Keratinocyte (primary cell): ENCODE results near the gene GCH1. TPM values are rescaled to one million over a fixed set of nuclear protein-coding genes. Genes with fewer than 3 reads are reported as not detected.
"Not testable (repeated sequence)": the region's sequence is repeated elsewhere in the genome, so short reads cannot be mapped to it uniquely, and the experiment has no call there.

Source experiments
- DNase-seq: peaks from one replicate; pipeline ENCODE4 v3.0.0-alpha.2; 2011; ENCODE audit warnings: low read depth, missing footprints, low spot score
- FAIRE-seq: peaks from 2 replicates; lab custom pipeline; 2011; peaks lifted over from hg19 to GRCh38; lab: Jason Lieb, UNC
- H2AFZ ChIP-seq: 2 replicates; pipeline ENCODE4 v1.6.0; 2012; ENCODE audit warnings: low read length, control low read depth, inconsistent platforms; ENCODE audit not compliant: control insufficient read depth
- H3K27ac ChIP-seq: 2 replicates; pipeline ENCODE4 v1.5.1; 2011; ENCODE audit warnings: low read length; ENCODE audit not compliant: control insufficient read depth, insufficient read depth
- H3K27me3 ChIP-seq: 3 replicates; pipeline ENCODE4 v1.6.0; 2011; ENCODE audit warnings: low read length; ENCODE audit not compliant: control insufficient read depth, insufficient read depth; ENCODE audit errors: extremely low read depth
- H3K36me3 ChIP-seq, 2 experiments: 2 replicates in 1 of 2; 3 replicates in 1 of 2; pipeline ENCODE4 v1.5.1; 2011; ENCODE audit warnings: low read length in 2 of 2, mild to moderate bottlenecking in 1 of 2; ENCODE audit not compliant: control insufficient read depth in 2 of 2, insufficient read depth in 2 of 2; ENCODE audit errors: extremely low read depth in 1 of 2
- H3K4me1 ChIP-seq: 3 replicates; pipeline ENCODE4 v1.5.1; 2011; ENCODE audit warnings: low read length; ENCODE audit not compliant: control insufficient read depth, insufficient read depth; ENCODE audit errors: extremely low read depth
- H3K4me2 ChIP-seq: 3 replicates; pipeline ENCODE4 v1.6.0; 2011; ENCODE audit warnings: low read depth, low read length; ENCODE audit not compliant: control insufficient read depth, insufficient read depth; ENCODE audit errors: extremely low read depth
- H3K4me3 ChIP-seq, 3 experiments: fragments of 200-600 bp in 1 of 3; sonication (generic) in 1 of 3; 2 replicates in 2 of 3; 3 replicates in 1 of 3; pipeline ENCODE4 v1.5.1; 2011 to 2016; ENCODE audit warnings: low read length in 3 of 3, mild to moderate bottlenecking in 3 of 3, control low read depth in 2 of 3, inconsistent platforms in 1 of 3, low read depth in 1 of 3, mixed read lengths in 1 of 3, mixed run types in 1 of 3, moderate library complexity in 1 of 3; ENCODE audit not compliant: control insufficient read depth in 2 of 3, insufficient read depth in 2 of 3; ENCODE audit errors: extremely low read depth in 1 of 3
- H3K79me2 ChIP-seq: 2 replicates; pipeline ENCODE4 v1.6.0; 2012; ENCODE audit warnings: low read length; ENCODE audit not compliant: control insufficient read depth, insufficient read depth
- H3K9ac ChIP-seq: 3 replicates; pipeline ENCODE4 v1.6.0; 2011; ENCODE audit warnings: low read length; ENCODE audit not compliant: control insufficient read depth, insufficient read depth; ENCODE audit errors: extremely low read depth
- H3K9me1 ChIP-seq: 3 replicates; pipeline ENCODE4 v1.6.0; 2011; ENCODE audit warnings: low read length; ENCODE audit not compliant: control insufficient read depth, insufficient read depth; ENCODE audit errors: extremely low read depth
- H3K9me3 ChIP-seq: 2 replicates; pipeline ENCODE4 v1.5.1; 2012; ENCODE audit warnings: low read depth, low read length; ENCODE audit not compliant: control insufficient read depth
- H4K20me1 ChIP-seq: 3 replicates; pipeline ENCODE4 v1.6.0; 2011; ENCODE audit warnings: low read length; ENCODE audit not compliant: control insufficient read depth, insufficient read depth; ENCODE audit errors: extremely low read depth
- CTCF ChIP-seq, 3 experiments: IDR thresholded peaks in 1 of 3; conservative IDR thresholded peaks in 1 of 3; optimal IDR thresholded peaks in 1 of 3; 2 replicates in 2 of 3; 3 replicates in 1 of 3; pipeline versions ENCODE3 to v1.5.1; 2011; ENCODE audit warnings: low read length in 3 of 3, mild to moderate bottlenecking in 3 of 3, moderate library complexity in 2 of 3, control low read depth in 1 of 3, inconsistent platforms in 1 of 3; ENCODE audit not compliant: insufficient read depth in 2 of 3; ENCODE audit errors: extremely low read depth in 1 of 3
- EZH2 ChIP-seq: IDR thresholded peaks from one replicate; pipeline ENCODE4 v1.6.1; 2012; ENCODE audit warnings: inconsistent platforms, mild to moderate bottlenecking, low read length, moderate library complexity
- dilution Hi-C: fragments of 300-500 bp; cut with MboI; formaldehyde crosslinking; loops from one replicate; pipeline ENCODE4 v1.7.0; 2020; ENCODE audit warnings: low sequenced_read_pairs; ENCODE audit not compliant: extremely low pct_ligation_motif_present
- polyA plus RNA-seq, 5 experiments: library from polyadenylated mRNA; depleted of rRNA in 3 of 5; stranded (reverse) in 3 of 5; stranded (forward) in 1 of 5; unstranded in 1 of 5; fragments of >200 nt; gene quantifications; 1 replicate in 1 of 5; 2 replicates in 3 of 5; 3 replicates in 1 of 5; pipeline versions ENCODE4 v1.2.1 to v1.2.3, GENCODE V29; 2011 to 2012; ENCODE audit warnings: missing spikeins in 2 of 5, low read depth in 1 of 5, low replicate concordance in 1 of 5

The GCH1 gene
- polyA plus RNA-seq, 1 donor (not counting 4 experiments of a cell fraction or from before 2014, with no cell fraction given), result 3.4 TPM

GRCh38 chr14:54877703-54878021 lies 25.0 kb downstream of the GCH1 start:
- TF ChIP-seq EZH2 (no peak), CTCF (optimal IDR thresholded peaks at IDR 0.05 in 1 of 3, IDR thresholded peaks at IDR 0.05 in 1 of 3, conservative IDR thresholded peaks at IDR 0.05 in 1 of 3; ENCODE audit: extremely low read depth in 1 of 3, insufficient read depth in 2 of 3, low read length in 3 of 3) (no peak)
- DNase-seq (no peak), FAIRE-seq (no peak)
- H3K79me2 ChIP-seq, result no peaks in the 10 kb centered on the region
- H3K4me1 ChIP-seq, result peaks cover 14% of the 10 kb centered on the region
- H3K27ac ChIP-seq, result no peak overlapping the region
- H3K4me3 ChIP-seq, result no peak overlapping the region
- no peaks in the 10 kb centered on the region for H3K27me3 ChIP-seq
- no peak overlapping the region for H2AFZ ChIP-seq
- no peaks in the 10 kb centered on the region for H3K9me3 ChIP-seq
- dilution Hi-C loops, result no loop called here
- H3K36me3 ChIP-seq, result no peaks in the 10 kb centered on the region
- no peaks in the 10 kb centered on the region for H3K9me1 ChIP-seq
- no peak overlapping the region for H3K4me2 ChIP-seq
- no peak overlapping the region for H3K9ac ChIP-seq
- no peaks in the 10 kb centered on the region for H4K20me1 ChIP-seq

GRCh38 chr14:54877015-54877702 lies 25.5 kb downstream of the GCH1 start:
- Histone ChIP-seq H3K27ac (no peak overlapping the region), H3K79me2 (no peaks in the 10 kb centered on the region), H4K20me1 (no peaks in the 10 kb centered on the region), H3K27me3 (no peaks in the 10 kb centered on the region), H3K9ac (no peak overlapping the region), H3K9me1 (no peaks in the 10 kb centered on the region), H3K4me2 (no peak overlapping the region), H3K9me3 (no peaks in the 10 kb centered on the region), H3K4me1 (peaks cover 12% of the 10 kb centered on the region), H3K4me3 (no peak overlapping the region), H2AFZ (no peak overlapping the region), H3K36me3 (no peaks in the 10 kb centered on the region)
- DNase-seq, result no peak
- no peak for FAIRE-seq
- dilution Hi-C loops, result no loop called here
- TF ChIP-seq EZH2 (no peak), CTCF (optimal IDR thresholded peaks at IDR 0.05 in 1 of 3, IDR thresholded peaks at IDR 0.05 in 1 of 3, conservative IDR thresholded peaks at IDR 0.05 in 1 of 3; ENCODE audit: extremely low read depth in 1 of 3, insufficient read depth in 2 of 3, low read length in 3 of 3) (no peak)

- H3K9me3 ChIP-seq, dilution Hi-C loops, H3K4me1 ChIP-seq, H3K4me2 ChIP-seq, H4K20me1 ChIP-seq, H3K27ac ChIP-seq, FAIRE-seq, H3K79me2 ChIP-seq, H2AFZ ChIP-seq, DNase-seq, H3K9me1 ChIP-seq, H3K27me3 ChIP-seq, H3K9ac ChIP-seq, H3K4me3 ChIP-seq, H3K36me3 ChIP-seq: not testable (repeated sequence)
Observed at GRCh38 chr14:54875648-54876047, 27.0 kb downstream of the GCH1 start.
